HG03175 (cell line): ENCODE results near the gene ESR1.

Experiments used
- ATAC-seq: cut with Tn5 transposase; IDR thresholded peaks from one replicate; pipeline ENCODE4 v1.9.1; 2021; ENCODE audit warnings: mild to moderate bottlenecking, moderate library complexity; ENCODE audit not compliant: unreplicated experiment

ESR1 gene

DNA sequence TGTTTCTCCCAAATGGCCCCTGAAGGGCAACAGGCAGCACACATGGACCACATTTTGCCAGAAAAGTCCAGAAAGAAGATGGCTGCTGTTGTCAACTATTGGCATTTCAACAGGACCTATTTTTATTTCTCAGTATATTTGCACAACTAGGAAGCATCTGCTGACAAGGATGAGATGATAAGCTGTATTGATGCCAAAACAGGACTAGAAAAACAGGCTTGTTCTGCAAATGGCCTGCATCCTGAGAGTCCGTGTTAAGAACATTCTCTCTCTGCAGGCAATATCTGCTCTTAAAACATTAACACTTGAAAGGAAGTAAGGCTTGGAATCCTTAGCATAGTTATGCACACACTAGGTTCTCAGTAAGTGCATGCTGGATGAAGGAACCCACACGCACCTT is 283.7 kb downstream of the ESR1 start:
- ATAC-seq: no peak

DNA sequence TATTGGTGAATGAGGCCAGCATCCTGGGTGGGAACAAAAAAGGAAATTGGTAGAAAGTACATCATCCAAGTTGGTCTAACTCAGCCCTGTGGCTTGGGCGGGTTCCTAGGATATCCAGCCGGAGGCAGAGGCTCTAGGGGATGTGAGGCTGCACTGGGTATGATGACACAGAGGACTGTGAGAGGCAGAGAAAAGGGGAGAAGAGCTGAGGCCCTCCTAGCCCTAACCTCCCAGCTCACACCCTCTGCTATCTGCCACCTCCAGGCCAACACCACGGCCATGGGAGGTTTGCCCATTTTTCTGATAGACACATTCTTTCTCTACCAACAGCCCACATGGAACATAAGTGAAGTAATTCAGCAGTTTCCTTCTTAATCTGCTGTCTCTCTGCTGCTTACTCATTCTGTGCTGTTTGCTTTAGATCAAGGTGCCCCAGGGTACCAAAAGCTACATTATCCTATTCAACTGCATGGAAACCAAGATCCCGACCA is 284.4 kb downstream of the ESR1 start:
- no peak for ATAC-seq

DNA sequence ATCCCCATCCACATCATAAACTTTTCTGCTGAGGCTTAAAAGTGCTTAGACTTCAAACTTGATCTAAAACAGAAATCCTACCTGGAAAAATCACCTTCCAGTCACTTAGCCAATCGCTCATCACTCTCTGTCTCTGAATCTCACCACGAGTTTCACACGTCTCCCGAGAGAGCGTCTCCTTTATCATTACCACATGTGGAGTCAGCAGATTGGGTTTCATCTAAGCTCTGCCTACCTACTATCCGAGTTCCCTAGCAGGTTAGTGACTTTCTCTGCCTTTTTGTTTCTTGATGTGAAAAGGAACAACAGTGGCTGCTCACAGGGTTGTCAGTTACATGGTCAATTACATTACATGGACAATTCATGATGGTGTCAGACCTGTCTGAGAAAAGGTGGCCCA is 286.2 kb downstream of the ESR1 start:
- no peak for ATAC-seq

GRCh38 chr6:152094276-152094675 is 286.8 kb downstream of the ESR1 start:
- no peak for ATAC-seq

DNA sequence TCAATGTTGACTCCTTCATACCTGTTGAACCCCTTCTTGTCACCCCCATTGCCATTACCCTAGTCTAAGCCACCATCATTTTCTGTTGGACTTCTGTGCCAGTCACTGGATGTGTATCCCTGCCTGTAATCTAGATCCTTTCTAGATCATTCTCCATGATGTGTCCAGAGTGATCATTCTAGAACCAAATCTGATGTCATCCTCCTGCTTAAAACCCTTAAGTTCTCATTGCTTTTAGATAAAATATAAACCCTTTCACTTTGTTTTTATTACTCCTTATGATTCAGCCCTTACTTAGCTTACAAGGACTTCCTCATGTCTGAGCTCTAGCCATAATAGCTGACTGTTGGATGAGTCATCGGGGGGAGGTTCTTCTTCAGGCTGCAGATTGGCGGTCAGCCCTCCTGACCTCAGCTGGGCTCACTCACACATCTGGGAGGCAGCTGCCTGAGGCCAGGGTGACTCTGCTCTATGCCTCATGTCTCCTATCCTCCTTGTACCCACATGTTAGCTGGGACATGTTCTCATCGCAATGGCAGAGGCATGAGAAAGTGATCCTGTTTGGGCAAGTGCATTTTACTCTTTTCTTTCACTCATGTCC is 287.6 kb downstream of the ESR1 start:
- no peak for ATAC-seq

GRCh38 chr6:152096863-152097496 is 289.5 kb downstream of the ESR1 start:
- no peak for ATAC-seq

- ATAC-seq: no peak
Observed at GRCh38 chr6:152098683-152099082, 291.2 kb downstream of the ESR1 start.

DNA sequence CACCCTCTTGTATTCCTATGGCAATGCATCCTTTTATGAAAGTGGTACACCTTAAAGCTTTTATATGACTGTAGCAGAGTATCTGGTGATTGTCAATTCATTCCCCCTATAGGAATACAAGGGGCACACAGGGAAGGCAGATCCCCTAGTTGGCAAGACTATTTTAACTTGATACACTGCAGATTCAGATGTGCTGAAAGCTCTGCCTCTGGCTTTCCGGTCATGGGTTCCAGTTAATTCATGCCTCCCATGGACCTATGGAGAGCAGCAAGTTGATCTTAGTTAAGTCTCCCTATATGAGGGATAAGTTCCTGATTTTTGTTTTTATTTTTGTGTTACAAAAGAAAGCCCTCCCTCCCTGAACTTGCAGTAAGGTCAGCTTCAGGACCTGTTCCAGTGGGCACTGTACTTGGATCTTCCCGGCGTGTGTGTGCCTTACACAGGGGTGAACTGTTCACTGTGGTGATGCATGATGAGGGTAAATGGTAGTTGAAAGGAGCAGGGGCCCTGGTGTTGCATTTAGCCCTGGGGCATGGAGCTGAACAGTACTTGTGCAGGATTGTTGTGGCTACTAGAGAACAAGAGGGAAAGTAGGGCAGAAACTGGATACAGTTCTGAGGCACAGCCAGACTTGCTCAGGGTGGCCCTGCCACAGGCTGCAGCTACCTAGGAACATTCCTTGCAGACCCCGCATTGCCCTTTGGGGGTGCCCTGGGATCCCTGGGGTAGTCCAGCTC is 292.1 kb downstream of the ESR1 start:
- ATAC-seq: no peak

DNA sequence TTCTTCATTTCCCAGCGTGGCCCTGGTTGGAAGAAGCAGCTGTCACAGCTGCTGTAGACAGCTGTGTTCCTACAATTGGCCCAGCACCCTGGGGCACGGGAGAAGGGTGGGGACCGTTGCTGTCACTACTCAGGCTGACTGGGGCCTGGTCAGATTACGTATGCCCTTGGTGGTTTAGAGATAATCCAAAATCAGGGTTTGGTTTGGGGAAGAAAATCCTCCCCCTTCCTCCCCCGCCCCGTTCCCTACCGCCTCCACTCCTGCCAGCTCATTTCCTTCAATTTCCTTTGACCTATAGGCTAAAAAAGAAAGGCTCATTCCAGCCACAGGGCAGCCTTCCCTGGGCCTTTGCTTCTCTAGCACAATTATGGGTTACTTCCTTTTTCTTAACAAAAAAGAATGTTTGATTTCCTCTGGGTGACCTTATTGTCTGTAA is 292.7 kb downstream of the ESR1 start:
- no peak for ATAC-seq

DNA sequence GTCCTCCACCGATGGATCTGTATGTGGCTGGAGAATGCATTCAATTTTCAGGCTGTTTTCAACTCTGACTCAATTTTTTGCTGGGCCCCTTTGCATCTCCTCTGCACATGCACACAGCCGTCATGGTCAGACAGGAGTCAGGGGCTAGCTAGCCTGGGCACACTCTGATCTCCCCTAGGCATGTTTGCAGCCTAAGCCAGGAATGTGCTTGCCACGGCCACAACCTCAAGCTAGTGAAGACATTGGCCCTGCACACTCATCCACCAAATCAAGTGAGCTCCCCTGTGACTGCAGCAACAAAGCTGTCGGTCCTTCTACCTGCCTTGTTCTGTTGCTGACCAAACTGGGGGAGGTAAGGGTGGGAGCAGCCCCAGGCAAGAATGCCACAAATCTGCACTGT is 300.5 kb downstream of the ESR1 start:
- no peak for ATAC-seq

DNA sequence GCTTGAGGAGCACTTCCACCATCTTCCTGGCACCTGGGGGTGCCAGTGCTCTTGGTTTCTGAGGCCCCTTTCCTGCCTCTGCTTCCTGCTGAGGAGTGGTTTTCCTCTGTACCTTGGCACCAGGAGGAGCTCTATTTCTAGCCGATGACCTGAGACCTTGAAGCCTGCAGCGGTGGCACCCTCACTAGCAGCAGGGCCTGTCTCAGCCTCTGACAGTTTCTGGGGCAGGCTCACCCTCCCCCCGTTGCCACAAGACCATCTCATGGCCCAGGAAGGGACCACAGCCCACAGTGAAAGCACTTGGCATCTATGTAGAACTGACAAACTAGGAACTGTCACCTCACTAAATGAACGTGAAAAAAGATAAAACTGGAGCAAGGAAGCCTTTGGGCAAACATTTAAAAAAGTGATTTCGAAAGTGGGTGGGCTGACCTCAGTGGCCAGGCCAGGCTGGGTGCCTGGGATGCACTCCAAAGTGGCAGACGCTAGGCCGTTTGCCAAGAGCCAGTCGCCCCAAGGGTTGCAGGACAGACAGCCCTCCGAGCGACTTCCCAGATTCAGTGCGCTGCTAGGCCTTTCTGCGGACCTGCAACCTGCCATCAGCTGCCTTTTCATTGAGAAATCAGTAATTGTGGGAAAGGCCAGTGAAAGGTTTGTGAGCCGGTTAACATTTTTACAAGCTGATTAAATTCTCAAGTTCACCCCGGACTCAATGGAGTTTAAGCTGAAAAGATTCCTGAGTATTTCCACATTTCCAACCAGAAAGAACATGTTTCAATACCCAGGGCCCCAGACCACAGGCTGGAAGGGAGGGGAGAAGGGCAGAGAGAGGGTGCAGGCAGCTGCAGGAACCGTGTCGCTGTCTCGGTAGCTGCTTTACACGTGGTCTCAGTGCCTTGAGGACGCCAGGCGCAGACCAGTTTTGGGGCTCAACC is 303.7 kb downstream of the ESR1 start:
- ATAC-seq: no peak

DNA sequence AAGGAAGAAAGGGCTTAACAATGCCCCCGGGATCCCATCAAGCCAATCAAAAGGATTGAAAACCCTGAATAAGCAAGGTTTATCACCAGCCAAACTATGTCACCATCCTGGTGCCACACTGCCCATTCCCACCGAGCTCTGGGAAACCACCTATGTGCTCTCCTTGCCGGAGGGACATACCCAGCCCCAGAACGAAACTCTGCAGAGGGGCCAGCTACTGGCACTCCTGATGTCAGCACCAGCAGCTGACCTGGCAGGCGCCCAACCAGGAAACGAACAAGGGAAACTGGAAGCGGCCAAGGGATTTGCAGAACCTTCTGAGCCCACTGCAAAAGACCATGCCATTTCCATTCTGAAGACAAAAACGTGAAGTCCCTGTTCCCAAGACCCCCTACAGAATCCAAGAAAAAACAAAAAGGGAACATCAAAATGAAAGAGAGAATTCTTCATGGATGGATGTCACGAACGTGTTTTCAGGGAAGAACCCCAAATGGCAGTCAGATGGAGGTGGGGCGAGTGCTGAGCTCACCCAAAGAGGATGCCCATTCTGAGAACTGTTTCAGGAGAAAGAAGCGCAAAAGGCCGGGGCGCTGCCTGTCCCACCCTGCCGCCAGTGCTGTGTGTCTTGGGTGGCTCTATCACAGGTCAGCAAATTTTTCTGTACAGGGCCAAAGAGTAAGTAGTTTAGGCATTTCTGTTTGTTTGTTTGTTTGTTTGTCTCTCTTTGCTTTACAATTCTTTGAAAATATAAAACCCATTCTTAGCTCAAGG is 305.2 kb downstream of the ESR1 start:
- no peak for ATAC-seq

- peak; percentile 89 for ATAC-seq
Observed at GRCh38 chr6:152117156-152118133, 310.0 kb downstream of the ESR1 start.

GRCh38 chr6:152118224-152118623 is 310.7 kb downstream of the ESR1 start:
- no peak for ATAC-seq

DNA sequence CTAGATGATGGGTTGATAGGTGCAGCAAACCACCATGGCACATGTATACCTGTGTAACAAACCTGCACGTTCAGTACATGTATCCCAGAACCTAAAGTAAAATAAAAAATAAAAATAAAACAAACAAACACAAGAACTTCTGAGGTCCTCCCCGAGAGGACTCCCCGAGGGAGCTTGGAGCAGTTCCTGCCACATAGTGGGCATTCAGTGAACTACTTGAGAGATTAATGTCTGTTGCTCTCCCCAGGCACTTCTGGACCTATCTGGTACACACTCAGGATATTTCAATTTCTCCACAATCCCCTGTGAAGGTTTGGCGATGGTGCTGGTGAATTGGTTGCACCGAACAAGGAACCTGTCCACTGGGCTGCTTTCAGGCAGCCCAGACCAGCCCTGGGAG is 311.2 kb downstream of the ESR1 start:
- ATAC-seq: no peak

DNA sequence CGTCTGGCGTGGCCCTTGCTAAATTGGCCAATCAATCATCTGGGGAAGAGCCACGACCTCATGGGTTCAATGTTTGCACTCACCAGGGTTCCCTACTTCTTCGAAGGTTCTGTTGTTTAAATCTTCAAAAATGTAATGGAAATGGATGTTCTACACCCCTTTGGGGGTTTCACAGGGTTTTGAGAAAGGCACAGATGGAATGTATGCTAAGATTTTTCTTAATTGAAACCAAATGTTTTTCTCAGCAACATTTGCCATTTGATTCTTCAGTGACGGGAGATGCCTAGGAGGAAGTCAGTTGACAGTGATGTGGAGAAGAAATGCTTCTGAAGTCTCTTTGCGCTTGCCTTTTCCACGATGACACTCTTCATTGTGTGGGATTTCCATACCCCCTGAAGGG is 312.3 kb downstream of the ESR1 start:
- no peak for ATAC-seq

DNA sequence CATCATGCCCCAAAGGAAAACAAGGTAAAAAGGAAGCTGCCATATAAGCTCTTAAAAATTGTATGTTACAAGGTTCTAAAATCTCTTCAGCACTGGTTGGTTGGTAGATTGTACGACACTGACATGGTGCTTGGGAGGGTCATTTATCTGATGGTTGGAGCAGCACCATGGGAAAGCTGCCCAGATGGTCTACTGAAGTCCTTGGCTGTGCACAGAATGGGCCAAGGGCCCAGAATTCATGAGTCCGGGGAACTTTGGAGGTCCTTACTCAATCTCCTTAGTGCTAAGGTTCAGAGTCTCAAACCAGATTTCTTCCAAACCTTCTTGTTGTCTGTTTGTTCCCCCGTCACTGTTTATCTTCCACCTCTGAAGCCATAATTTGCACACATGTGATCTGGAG is 314.4 kb downstream of the ESR1 start:
- no peak for ATAC-seq

DNA sequence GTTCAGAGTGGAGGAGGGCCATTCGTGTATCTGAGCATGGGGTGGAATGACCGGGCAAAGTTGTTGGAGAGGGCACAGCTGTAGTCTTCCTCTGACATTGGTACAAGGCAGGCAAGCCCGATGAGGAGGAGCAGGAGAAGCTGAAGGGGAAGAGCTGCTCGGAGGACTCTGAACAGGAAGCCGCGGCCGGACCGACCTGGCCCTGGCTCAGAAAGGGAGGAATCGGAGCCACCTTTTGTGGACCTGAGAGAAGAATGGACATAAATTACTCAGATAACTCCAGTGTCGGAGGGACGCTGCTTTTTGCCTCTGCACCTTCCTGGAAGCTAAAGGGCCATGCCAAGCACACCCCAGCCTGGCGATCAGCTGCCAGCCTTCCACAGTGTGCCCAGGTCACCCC is 315.0 kb downstream of the ESR1 start:
- no peak for ATAC-seq

GRCh38 chr6:152123076-152123475 is 315.6 kb downstream of the ESR1 start:
- no peak for ATAC-seq
